Kasumi-1 (cell line): ENCODE measurements around the gene SLC46A2.
A peak's percentile ranks its signal among the peaks of the same experiment; 100 is the strongest.

Experiments
- DNase-seq, 2 experiments: peaks; one replicate each; lab custom pipeline; 2025; lab: John Stamatoyannopoulos, UW

SLC46A2 gene

DNA sequence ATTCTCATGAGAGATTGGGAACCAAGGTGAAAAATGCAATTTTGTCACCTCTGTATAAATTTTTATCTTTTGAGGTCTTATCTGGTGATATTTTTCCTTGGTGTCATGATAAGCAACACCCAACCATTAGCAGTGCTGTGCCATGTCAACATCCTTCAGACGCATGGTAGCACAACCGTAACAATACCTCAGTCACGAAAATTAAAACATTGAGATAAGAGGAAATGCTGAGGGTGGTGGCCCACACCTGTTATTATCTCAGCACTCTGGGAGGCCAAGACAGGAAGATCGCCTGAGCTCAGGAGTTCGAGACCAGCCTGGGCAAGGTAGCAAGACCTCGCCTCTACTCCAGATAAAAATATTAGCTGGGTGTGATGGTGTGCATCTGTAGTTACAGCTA, 32.7 kb downstream of the SLC46A2 start:
- no peak for DNase-seq

DNA sequence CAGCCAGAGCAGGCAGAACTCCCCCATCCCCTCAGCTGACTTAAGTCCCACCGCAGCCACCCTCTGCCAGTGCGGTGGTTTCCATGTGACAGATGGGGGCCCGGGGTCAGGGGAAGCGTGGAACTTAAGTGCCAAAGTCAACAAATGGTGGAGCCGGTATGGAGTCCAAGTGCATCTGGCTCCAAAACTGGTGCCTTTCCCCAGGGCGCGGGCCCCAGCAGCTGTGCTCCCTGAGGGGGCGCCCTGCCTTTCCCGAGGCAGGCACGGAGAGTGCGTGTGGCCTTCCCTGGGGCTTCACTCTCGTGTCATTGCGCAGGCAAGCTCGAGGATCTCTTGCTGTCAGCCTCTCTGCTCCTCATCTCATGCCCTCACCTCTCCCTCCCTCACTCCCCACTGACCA, 33.8 kb downstream of the SLC46A2 start:
- no peak for DNase-seq

DNA sequence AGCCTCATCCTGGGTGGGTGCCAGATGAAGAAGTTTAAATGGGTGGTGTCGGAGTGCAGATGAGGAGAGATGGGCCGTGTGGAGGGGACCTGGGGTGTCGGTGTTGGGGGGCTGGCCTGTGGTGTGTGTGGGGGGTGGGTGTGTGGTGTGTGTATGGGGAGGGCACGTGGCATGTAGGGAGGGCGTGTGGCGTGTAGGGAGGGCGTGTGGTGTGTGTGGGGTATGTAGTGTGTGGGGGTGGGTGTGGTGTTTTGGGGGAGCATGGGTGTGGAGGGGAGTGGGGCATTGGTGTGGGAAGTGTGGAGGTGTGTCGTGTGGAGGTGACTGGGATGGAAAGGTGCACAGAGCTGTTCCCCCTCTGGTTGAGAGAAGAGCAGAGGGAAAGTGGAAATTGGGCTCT, 34.5 kb downstream of the SLC46A2 start:
- no peak for DNase-seq

DNA sequence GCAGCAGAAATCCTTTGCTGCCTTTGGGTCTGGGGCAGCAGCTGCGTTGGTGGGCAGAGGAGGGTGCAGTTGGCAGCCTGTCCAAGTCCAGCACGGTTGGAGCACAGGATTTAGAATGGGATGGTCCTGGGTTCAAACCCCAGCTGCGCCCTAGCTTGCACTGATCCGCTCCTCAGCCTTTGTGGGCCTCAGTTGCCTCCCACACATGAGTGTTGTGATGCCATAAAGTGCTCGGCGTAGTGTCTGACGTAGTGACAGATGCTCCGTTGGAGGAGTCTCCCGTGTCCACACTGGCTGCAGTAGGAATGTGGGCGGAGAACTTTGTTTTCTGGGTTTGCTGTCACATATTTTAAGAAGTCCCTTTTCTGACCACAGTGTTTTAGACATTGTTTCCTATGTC, 36.0 kb downstream of the SLC46A2 start:
- no peak for DNase-seq

DNA sequence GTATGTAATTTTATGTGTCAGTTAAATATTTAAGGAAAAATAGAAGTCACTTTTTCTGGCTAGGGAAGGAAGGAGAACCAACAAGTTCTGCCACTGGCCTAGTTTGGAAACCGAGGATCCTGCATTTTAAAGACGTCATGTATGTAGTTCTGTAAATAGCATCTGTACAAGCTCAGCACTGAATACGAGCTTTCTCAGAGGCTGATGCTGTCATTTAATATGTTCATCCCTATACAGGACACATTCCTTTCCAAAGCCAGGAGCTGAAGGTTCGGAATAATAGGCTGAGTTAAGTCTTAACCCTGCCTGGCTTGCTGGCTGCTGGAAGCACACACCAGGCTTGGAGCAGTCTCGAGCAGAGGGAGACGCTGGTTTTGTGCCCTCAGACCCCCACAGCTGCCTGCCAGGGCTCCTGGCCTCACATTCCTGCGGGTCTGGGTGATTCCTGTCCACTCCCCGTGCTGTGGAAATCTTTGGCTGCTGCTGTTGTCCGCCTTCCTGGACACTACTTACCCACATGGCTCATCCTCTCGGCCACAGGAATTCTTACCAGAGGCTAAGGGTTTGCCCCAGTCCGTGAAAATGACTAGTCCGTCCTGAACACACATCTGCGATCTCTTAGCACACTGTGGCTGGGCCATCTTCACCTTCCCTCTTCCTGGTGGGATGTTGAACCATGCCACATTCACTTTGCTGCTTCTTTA, 36.6 kb downstream of the SLC46A2 start:
- no peak for DNase-seq

DNA sequence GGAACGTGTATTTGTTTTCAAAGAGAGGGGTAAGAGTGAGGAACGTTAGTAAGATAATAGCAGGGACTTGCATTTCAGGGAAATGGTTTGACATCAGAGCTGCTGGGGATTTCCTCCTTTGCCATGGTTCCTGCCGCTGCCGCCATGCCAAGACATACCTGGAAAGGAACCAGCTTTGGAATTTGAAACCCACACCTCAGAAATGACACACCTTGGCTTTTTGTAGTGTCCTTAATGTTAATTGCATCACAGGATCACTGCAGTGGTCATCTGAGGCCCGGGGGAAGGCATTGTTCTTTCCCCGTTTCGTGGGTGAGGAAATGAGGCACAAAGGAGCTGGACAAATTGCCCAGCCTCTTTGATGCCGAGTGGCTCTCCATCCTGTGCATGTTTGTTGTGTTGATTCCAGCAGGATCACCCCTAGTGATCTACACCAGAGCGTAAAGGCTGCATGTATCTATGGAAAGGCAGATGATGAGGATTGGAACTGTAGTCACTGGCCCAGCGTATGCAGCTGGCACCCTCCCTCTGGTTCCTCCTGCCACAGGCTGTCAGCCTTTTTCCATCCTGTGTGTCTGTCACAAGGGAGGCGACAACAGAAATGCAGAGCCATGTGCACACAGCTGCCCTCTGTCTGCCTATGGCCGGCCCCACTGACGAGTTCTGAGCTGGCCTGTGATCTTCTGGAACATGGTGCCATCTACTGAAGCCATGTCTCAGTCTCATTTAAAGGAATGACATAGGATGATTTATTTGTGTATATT, 37.8 kb downstream of the SLC46A2 start:
- no peak for DNase-seq

DNA sequence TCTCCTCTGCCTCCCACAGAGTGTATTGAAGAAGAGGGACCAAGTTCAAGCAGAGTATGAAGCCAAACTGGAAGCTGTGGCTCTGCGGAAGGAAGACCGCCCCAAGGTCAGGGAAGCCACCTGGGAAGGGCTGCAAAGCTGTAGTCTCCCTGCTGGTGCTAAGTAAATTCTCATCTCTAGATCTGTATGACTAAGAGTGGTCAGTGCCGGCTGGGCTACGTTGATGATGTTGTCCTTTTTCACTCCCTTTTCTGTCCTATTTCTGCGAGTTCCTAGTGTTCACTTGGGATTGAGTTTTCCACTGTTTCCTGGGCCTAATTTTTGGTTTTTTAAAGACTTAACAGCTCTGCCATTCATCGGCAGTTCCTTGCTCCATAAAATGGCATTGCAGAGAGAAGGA, 39.8 kb downstream of the SLC46A2 start:
- DNase-seq = no peak

DNA sequence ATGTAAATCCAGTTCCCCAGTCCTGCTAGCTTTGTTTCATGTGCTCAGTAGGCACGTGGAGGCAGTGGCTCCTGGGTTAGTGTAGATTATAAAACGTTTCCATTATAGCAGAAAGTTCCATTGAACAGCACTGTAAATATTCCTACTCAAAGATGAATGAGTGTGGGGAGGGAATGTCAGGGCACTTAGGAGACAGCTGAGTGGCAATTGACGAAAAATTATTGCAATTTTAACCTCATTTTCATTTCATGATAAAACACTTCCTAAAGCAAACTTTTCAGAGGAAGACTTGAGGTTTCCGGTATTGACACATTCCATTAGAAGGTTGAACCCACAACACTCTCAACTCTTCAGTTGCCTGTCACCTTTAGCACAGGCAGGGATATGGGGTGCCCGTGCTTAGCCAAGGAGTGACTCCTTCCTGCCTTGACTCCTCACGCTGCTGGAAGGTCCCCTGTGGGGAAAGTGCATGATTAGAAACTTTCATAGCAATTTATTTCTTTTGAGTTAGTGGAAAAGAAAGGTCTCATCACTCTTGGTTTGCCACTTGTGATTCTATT, 41.2 kb downstream of the SLC46A2 start:
- DNase-seq = no peak

DNA sequence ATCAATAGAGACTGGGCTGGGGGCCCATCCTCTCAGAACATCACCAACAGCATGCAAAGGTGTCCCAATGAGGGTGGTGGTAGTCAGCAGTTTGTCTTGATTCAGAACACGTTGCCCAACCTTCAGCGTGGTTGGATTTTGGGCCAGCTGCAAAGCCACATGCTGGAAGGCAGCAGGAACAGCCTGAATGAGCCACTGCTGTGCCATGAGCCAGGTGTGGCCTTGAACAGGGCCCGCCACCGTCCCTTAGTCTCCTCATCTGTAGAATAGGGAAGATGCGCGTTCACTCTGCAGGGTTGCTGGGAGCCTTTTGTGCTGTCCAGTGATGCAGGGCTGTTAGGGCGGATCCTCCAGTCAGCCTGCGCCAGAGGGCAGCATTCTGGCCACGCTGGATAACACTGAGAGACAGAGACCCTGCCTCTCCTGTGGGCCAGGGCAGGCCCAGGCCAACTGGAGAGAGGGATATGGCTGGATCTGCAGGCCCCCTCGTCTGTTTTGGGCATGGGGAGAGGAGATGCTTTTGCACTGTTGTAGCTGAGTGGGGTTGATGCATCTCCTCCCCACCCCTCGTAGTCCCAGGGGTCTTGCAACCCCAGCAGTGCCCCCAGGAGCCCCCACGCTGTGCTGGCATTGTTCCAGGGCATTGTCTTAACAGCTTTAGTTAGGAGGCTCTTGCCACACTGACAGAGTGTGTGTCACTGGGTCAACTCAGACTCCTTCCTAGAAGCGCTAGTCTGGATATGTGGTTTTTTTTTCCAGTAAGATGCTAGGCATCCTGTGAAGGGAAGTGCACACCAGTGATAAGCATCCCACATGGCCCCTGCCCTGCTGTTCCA, 42.1 kb downstream of the SLC46A2 start:
- no peak for DNase-seq

DNA sequence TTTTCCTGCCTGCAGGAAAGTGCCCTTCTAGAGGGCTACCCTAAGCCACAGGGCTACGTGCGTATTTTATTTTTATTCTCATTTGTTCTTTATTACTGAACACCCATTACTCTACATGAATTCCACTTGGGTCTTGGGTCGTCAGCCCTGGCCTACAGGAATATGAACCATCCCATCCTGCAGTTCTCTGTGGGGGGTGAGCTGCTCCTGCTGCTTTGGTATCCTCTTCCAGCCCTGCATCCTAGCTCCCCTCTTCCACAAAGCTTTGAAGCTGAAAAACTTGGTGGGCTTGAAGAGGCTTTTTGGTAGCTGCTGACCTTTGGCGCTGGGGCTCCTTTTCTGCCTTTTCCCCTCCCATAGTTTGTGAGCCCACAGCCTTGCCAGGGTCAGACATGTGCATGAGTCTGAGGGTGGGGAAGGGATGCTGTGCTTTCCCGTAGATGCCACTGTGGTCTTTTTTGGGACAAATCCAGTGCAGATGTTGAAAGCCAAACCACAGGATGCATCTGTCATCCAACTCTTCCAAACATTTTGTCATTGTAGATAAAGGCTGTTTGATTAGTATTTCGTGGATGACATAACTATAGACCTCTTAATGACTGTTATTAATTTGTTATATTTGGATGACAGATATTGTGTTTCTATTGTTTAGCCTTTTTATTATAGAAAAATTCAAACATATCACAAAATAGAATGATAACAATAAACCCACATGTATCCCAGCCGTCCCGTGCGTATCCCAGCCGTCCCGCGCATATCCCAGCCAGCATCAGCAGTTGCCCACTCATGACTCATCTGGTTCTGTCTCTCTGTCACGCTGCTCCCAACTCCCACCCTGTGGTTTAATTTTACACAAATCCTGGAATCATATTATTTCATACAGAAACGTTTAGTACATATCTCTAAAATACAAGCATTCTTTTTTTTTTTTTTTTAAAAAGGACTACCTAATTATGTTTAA, 43.9 kb downstream of the SLC46A2 start:
- DNase-seq = no peak

DNA sequence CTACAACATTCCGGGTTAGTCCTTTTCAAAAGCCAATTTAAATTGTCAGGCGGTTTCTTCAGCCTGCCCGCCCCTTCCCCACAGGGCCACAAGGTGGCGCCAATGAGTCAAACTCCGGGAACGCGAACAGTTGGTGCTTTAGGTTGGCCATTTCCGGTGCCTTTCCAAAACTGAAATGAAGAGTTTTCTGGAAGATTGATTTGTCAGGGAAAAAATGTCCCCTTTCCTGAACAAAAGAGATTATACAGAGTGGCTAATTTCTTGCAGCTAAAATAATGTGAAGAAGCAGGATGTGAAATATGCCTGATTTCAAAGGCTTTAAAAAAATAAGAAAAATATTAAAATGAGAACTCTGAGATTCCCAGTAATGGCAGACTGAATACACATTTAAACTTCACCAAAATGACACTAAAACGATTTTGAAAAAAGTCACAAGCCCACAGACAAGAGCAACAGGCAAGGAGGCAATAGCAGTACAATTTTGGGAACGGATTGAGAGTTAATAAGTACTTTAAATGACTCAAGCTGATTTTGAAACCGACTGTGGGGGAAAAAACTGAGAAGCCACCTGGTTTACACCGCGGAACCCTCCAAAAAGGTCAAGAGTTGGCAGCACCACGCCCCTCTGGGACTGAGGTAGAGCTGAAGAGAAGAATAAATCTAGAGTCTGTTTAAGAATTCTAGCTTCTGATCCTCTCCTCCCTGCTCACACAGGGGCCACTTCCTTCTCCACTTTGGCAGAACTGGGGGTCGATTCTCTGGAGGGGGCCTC, 45.7 kb downstream of the SLC46A2 start:
- peak; percentile 62 to 78 for DNase-seq

DNA sequence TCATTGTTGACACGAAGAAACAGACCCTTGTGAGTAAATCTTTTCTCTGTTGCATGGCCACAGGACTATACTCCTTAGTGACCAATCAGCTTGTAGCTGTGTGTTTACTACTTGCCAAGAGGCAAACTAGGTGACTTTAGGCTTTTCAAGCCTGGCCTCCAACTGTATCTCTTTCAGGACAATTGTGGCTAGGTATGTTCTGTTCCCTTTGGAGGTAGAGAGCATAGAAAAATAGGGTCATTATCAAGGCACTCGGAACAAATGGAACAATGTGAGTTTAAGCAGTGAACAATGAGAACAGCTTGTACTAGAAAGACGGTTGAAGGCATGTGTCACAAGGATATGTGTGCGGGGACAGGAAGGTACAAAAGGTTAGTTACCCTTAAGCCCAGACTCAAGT, 48.1 kb downstream of the SLC46A2 start:
- no peak for DNase-seq

DNA sequence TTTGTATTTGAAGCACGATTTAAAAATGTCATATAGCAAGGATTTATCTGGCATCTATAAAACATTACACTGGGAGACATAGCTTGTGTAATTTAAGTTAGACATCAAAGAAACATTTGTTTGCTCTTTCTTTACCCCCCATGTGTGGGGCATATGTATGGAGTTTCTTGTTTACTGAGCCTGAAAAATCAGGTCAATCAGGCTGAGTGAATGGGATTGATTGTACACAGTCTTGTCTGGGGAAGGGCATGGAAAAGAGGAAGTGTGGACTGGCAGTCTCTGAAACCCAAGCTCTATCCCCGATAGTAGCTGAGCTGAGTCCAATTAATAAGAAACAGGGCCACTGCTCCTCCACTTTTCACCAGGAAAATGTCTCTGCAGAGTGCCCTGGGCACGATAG, 49.4 kb downstream of the SLC46A2 start:
- peak; percentile 28 to 39 for DNase-seq

DNA sequence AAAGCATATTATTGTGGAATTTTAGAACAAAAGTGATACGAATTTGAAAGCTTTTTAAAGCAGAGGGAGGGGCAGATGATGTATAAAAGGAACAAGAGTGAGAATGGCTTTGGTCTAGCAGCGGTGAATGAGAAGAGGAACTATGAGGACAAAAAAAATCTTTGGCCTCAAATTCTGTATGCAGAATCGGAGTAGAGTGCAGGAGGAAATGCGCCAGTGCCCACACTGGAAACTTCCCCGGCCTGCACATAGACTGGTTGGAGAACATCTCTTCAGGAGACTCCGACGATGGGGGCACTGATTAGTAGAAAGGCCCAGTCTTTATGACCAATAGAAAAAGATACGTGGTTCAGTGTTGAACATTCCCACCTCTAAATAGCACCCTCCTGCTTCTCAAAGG, 51.3 kb downstream of the SLC46A2 start:
- peak; percentile 67 to 68 for DNase-seq

DNA sequence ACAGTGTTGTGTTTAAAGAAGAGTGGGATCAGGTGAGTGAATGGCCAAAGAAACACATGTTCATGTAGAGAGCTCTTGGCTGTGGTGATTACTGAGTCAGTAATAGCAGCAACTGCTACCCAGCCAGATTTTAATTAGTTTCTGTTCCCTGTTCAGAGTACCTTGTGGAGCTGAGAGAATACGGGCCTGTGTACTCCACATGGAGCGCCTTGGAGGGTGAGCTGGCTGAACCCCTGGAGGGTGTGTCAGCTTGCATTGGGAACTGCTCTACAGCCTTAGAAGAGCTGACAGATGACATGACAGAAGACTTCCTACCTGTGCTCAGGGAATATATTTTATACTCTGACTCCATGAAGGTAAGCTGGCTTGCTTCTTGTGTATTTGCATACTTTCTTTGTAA, 52.3 kb downstream of the SLC46A2 start:
- no peak for DNase-seq

DNA sequence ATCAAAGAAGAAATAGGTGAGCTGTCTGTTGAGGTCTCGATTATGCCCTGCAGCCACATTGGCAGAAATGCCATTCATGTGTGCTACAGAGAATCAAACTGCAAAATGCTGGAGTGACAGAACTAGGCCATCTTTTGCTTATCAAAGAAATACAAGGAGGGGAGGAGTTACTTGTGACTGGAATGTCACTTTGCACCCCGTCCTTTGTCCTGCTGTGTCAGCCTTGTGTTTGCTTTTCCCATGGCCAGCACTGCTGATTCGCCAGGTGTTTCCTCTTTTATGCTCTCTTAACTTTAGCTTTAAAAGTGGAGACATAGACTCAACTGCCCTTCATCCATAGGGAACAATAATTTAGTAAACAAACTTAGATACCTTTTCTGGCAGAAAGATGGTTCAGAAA, 54.3 kb downstream of the SLC46A2 start:
- no peak for DNase-seq

DNA sequence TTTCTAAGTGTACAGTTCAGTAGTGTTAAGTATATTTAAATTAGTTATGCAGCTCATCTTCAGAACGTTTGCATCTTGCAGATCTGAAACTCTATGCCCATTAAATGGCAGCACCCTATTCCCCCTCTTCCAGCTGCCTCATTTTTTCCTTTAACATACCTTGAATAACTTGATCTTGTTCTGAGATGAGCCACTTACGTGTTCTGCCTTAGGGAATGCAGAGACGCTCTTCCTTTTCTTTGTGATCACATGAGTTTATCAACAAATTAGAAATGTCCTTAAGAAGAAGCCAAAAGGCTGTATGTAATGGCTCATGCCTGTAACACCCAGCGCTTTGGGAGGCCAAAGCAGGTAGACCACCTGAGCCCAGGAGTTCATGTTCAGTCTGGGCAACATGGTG, 57.6 kb downstream of the SLC46A2 start:
- no peak for DNase-seq

DNA sequence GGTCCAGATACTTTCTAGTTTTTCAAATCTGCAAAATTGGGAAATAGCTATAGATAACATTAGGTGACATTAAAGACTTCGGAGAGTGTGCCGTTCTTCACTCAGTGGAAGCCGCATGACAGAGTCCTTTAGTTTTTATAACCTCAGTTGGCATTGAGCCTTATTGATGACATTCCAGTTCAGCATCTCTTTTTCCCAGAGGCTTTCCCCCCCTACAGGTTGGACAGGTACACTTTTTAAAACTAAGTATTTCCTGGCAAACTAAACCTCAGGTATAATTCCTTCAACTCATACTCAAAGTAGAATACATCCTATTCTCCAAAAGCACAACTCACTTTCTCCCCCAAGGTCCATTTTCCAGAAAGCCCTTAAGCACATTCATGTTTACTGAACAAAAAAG, 58.7 kb downstream of the SLC46A2 start:
- DNase-seq = no peak

DNA sequence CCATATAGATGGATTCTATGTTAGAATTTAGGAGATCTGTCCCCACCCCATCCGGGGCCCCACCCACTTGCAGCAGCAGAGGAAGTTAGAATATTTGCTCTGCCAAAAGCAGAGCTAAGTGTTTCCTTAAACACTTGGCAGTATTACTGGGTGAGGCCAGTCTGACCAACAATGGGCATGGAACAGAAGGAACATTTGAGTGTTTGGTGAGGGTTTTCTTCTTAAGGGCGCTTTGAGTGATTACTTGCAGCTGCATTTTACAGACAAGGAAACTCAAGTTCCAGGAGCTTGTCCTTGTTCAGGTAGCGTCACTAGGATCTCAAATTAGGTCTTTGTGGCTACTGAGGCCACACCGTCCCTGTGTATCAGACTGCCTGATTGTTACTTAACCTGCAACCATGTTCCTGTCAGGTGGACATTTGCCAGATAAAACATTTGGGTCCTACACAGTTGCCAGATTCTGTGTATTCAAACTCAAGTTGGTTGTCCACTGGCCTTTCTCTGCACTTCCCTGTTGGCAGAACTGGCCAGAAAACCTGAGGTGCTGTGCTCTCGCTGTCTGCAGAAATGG, 59.3 kb downstream of the SLC46A2 start:
- DNase-seq = peak; percentile 36 to 45
